GM18858 (cell line): ENCODE results near the gene CDH22.

ENCODE experiments used
- ATAC-seq: cut with Tn5 transposase; IDR thresholded peaks from one replicate; pipeline ENCODE4 v1.9.1; 2021; ENCODE audit not compliant: unreplicated experiment

Gene CDH22

GRCh38 chr20:46217583-46217982 is 90.7 kb downstream of the CDH22 start:
- no peak for ATAC-seq

GRCh38 chr20:46216770-46217464 is 91.4 kb downstream of the CDH22 start:
- no peak for ATAC-seq

GRCh38 chr20:46215913-46216707 is 92.2 kb downstream of the CDH22 start:
- ATAC-seq: no peak

- ATAC-seq: no peak
Observed at GRCh38 chr20:46214824-46215488, 93.3 kb downstream of the CDH22 start.

GRCh38 chr20:46213946-46214823 is 94.1 kb downstream of the CDH22 start:
- ATAC-seq: no peak

GRCh38 chr20:46212876-46213275 is 95.4 kb downstream of the CDH22 start:
- ATAC-seq: no peak

GRCh38 chr20:46212252-46212651 is 96.0 kb downstream of the CDH22 start:
- no peak for ATAC-seq

- ATAC-seq: no peak
Observed at GRCh38 chr20:46211331-46211722, 97.0 kb downstream of the CDH22 start.

- ATAC-seq: no peak
Observed at GRCh38 chr20:46210672-46211330, 97.5 kb downstream of the CDH22 start.

GRCh38 chr20:46209930-46210671 is 98.2 kb downstream of the CDH22 start:
- ATAC-seq: no peak

- ATAC-seq: no peak
Observed at GRCh38 chr20:46207793-46208192, 100.5 kb downstream of the CDH22 start.

- ATAC-seq: no peak
Observed at GRCh38 chr20:46206992-46207549, 101.2 kb downstream of the CDH22 start.

GRCh38 chr20:46206025-46206424 is 102.3 kb downstream of the CDH22 start:
- no peak for ATAC-seq

GRCh38 chr20:46205349-46205748 is 102.9 kb downstream of the CDH22 start:
- no peak for ATAC-seq

- no peak for ATAC-seq
Observed at GRCh38 chr20:46204594-46205186, 103.6 kb downstream of the CDH22 start.

GRCh38 chr20:46203510-46203837 is 104.8 kb downstream of the CDH22 start:
- no peak for ATAC-seq

GRCh38 chr20:46202766-46203509 is 105.4 kb downstream of the CDH22 start:
- no peak for ATAC-seq
